Activated CD8-positive, alpha-beta memory T cell treated with anti-CD3 and anti-CD28 coated beads, Interleukin-2, amount 50 U/mL, for 1 hour (primary cell): ENCODE results near the gene TMEM62.

Experiments
- DNase-seq: peaks from one replicate; pipeline ENCODE4 v3.0.0-alpha.2; 2020; ENCODE audit errors: extremely low read depth

The TMEM62 gene

GRCh38 chr15:43232289-43232874 is 99.0 kb downstream of the TMEM62 start:
- no peak for DNase-seq
